ENCODE results near the gene CCDC146. TPM values are rescaled to one million over a fixed set of nuclear protein-coding genes. Genes with fewer than 3 reads are reported as not detected.
"Not testable (repeated sequence)": the region's sequence is repeated elsewhere in the genome, so short reads cannot be mapped to it uniquely, and the experiment has no call there.

The CCDC146 gene
- total and polyA plus RNA-seq, 10 of the 15 experiments (the other 5 are each of a cell fraction or from before 2014, with no cell fraction given), result 0.28 to 5.3 (median 1.3) TPM

DNA sequence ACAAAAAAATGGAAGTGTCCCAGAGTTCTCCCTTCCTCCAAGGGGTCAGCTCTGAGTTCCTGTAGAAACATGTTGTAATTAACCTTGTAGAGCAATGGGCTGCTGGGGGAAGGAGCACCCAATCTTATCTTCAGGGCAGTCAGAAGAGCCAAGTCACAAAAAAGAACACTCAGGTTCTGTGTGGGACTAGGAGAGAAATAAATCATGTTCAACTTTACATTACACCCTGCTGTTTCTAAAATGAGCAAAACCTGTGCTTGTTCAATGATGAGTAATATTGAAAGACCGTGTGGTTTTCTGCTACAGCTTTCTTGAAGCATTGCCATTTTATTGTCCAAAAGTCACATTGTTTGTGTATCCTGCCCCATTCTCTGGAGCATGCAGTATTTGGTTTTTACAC, 34.6 kb downstream of the CCDC146 start:
- intact Hi-C loops (cut with micrococcal nuclease; ENCODE audit: unreplicated experiment), result loop anchor here (5.0 kb wide), 1 partner anchor 45 kb away; no protein-coding TSS in a partner anchor
- H3K79me2 ChIP-seq (ENCODE audit: control insufficient read depth, insufficient read depth, low read length); H3K4me2 ChIP-seq (ENCODE audit: control insufficient read depth, insufficient read depth); BruUV-seq (replicated peaks); H3K4me3 ChIP-seq; POLR2A ChIA-PET; DNase-seq (ENCODE audit: low read depth, low spot score); H4K20me1 ChIP-seq (ENCODE audit: control insufficient read depth, insufficient read depth); H3K36me3 ChIP-seq (ENCODE audit: control insufficient read depth in 2 of 2, insufficient read depth in 2 of 2, low read length in 1 of 2); in situ Hi-C loops (cut with MboI); CTCF ChIA-PET; H3K9me3 ChIP-seq (replicated peaks; ENCODE audit: control insufficient read depth, insufficient read depth, low read length); H3K9ac ChIP-seq (ENCODE audit: control insufficient read depth, insufficient read depth, low read length); H2AFZ ChIP-seq (ENCODE audit: control insufficient read depth, low read depth, low read length); H3K4me1 ChIP-seq (ENCODE audit: control insufficient read depth, insufficient read depth, low read length); H3K27me3 ChIP-seq (replicated peaks in 1 of 2; ENCODE audit: control insufficient read depth in 2 of 2, insufficient read depth in 2 of 2, low read length in 1 of 2): not testable (repeated sequence)
- peak overlapping the region; percentile 75 for H3K27ac ChIP-seq (ENCODE audit: control insufficient read depth, insufficient read depth)
- RAD21 ChIA-PET (ENCODE audit: unreplicated experiment), result interaction anchor here (0.7 to 1.0 kb wide), 2 partner anchors 42 to 90 kb away, joined by 3 read pairs; partner anchors contain the start of gene FGL2
- no CpG with 5 or more reads among the region's 1 CpG for WGBS (ENCODE audit: insufficient coverage, insufficient replicate concordance, low lambda C conversion rate, missing lambda C conversion rate)
- SMC1A ChIA-PET (ENCODE audit: uncharacterized antibody, unreplicated experiment), result interaction anchor here (1.5 kb wide), 1 partner anchor 44 kb away, joined by 6 read pairs; no protein-coding TSS in a partner anchor
- TF ChIP-seq JUNB (IDR thresholded peaks at IDR 0.05), result 0 out of 2 replicates have a peak, but pooled peaks have one; percentile 6
- FAIRE-seq, result peak; percentile 99
- peak; percentile 82 for ATAC-seq

- Histone ChIP-seq H3K27ac (ENCODE audit: control insufficient read depth, insufficient read depth) (peak overlapping the region; percentile 75), H3K27me3 (replicated peaks in 1 of 2; ENCODE audit: control insufficient read depth in 2 of 2, insufficient read depth in 2 of 2, low read length in 1 of 2) (no peaks in the 10 kb centered on the region), H2AFZ (ENCODE audit: control insufficient read depth, low read depth, low read length) (peak overlapping the region; percentile 55), H3K9ac (ENCODE audit: control insufficient read depth, insufficient read depth, low read length) (peak overlapping the region; percentile 34; the same call in 1 of the 2 replicates), H3K4me3 (peak overlapping the region; percentile 41), H3K4me1 (ENCODE audit: control insufficient read depth, insufficient read depth, low read length) (peaks cover 9% of the 10 kb centered on the region), H3K9me3 (replicated peaks; ENCODE audit: control insufficient read depth, insufficient read depth, low read length) (no peaks in the 10 kb centered on the region), H3K4me2 (ENCODE audit: control insufficient read depth, insufficient read depth) (peak overlapping the region; percentile 75), H4K20me1 (ENCODE audit: control insufficient read depth, insufficient read depth) (no peaks in the 10 kb centered on the region), H3K79me2 (ENCODE audit: control insufficient read depth, insufficient read depth, low read length) (no peaks in the 10 kb centered on the region), H3K36me3 (ENCODE audit: control insufficient read depth in 2 of 2, insufficient read depth in 2 of 2, low read length in 1 of 2) (no peaks in the 10 kb centered on the region)
- ChIA-PET CTCF (no interaction called here), RAD21 (ENCODE audit: unreplicated experiment) (interaction anchor here (0.7 to 1.0 kb wide), 2 partner anchors 42 to 89 kb away, joined by 3 read pairs; partner anchors contain the start of gene FGL2), SMC1A (ENCODE audit: uncharacterized antibody, unreplicated experiment) (interaction anchor here (1.5 kb wide), 1 partner anchor 43 kb away, joined by 6 read pairs; no protein-coding TSS in a partner anchor), POLR2A (no interaction called here)
- BruUV-seq (replicated peaks), result no TSS peak
- 0% methylated on average over 1 of the region's 1 CpG for WGBS (ENCODE audit: insufficient coverage, insufficient replicate concordance, low lambda C conversion rate, missing lambda C conversion rate)
- FAIRE-seq (peak; percentile 59), ATAC-seq (peak; percentile 82), DNase-seq (ENCODE audit: low read depth, low spot score) (peak; percentile 54)
- in situ Hi-C loops (cut with MboI), result no loop called here
- intact Hi-C loops (cut with micrococcal nuclease; ENCODE audit: unreplicated experiment), result loop anchor here (5.0 kb wide), 1 partner anchor 45 kb away; no protein-coding TSS in a partner anchor
- TF ChIP-seq ZBTB40 (IDR thresholded peaks at IDR 0.05; ENCODE audit: borderline replicate concordance) (peak; percentile 22; the same call in 1 of the 2 replicates), CEBPB (IDR thresholded peaks at IDR 0.05; ENCODE audit: borderline replicate concordance in 1 of 2, low read depth in 2 of 2, low read length in 2 of 2) (no peak), PML (IDR thresholded peaks at IDR 0.05; ENCODE audit: low read length) (no peak), HDAC6 (IDR thresholded peaks at IDR 0.05; ENCODE audit: unreplicated experiment) (no peak), EED (IDR thresholded peaks at IDR 0.05; ENCODE audit: low read depth) (0 out of 2 replicates have a peak, but pooled peaks have one; percentile 21), TCF12 (IDR thresholded peaks at IDR 0.05; ENCODE audit: low read depth, low read length) (no peak), SP1 (IDR thresholded peaks at IDR 0.05; ENCODE audit: low read depth, low read length) (no peak), EZH2 (IDR thresholded peaks at IDR 0.05; ENCODE audit: borderline replicate concordance, control insufficient read depth, low read depth, low read length) (no peak), NFYA (IDR thresholded peaks at IDR 0.05; ENCODE audit: borderline replicate concordance, low read depth, low read length) (no peak), ZNF217 (IDR thresholded peaks at IDR 0.05) (peak; percentile 41; the same call in 1 of the 2 replicates), MTA2 (IDR thresholded peaks at IDR 0.05; ENCODE audit: low read depth) (peak; percentile 71)
- TF ChIP-seq, protein P1, sequence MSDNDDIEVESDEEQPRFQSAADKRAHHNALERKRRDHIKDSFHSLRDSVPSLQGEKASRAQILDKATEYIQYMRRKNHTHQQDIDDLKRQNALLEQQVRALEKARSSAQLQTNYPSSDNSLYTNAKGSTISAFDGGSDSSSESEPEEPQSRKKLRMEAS (IDR thresholded peaks at IDR 0.05; ENCODE audit: low read depth, low read length), result no peak
Observed at GRCh38 chr7:77157446-77157845, 35.0 kb downstream of the CCDC146 start.

All from GM12878 (cell line).